GM21737 (cell line): Measurements from ENCODE around the gene DNAJC11.
"Not testable (repeated sequence)": the region's sequence is repeated elsewhere in the genome, so short reads cannot be mapped to it uniquely, and the experiment has no call there.

ENCODE experiments used
- ATAC-seq: cut with Tn5 transposase; IDR thresholded peaks from one replicate; pipeline ENCODE4 v1.9.1; 2021; ENCODE audit warnings: mild to moderate bottlenecking, moderate library complexity; ENCODE audit not compliant: unreplicated experiment

Gene DNAJC11

DNA sequence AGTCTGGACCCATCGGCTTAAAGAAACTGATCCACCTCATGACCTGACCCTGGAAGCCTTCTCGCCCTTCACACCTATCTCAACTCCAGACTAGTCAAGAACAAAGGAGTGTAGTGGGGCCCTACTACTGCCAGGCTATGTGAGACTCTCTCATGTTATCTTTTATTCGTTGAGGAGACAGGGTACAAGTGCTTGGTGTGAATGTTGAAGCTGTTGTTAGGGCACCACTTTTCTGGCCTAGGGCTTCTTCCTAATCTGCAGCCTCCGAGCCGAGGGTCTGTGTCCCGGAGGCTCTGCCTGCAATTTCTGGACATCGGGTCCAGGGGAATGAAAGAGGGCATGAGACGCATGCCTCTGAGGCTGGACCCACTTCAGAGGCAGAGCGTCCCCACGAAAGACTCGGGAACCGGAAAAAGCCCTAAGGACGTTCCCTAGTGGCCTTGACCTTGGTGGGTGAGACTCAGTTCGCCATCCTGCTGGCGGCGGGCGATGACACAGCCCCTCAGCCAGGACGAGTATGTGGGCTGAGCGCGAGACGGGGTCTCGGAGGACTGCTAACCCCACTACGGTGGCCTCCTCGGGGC, 671 bp downstream of the DNAJC11 start:
- ATAC-seq: no peak

DNA sequence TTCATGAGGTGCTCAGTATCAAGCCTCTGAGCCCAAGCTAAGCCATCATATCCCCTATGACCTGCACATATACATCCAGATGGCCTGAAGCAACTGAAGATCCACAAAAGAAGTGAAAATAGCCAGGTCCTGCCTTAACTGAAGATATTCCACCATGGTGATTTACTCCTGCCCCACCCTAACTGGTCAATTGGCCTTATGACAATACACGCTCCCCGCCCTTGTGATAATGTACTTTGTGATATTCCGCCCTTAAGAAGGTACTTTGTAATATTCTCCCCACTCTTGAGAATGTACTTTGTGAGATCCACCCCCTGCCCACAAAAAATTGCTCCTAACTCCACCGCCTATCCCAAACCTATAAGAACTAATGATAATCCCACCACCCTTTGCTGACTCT, 1.7 kb downstream of the DNAJC11 start:
- ATAC-seq: not testable (repeated sequence)

- ATAC-seq: no peak
These were observed 5.7 kb downstream of the DNAJC11 start for GRCh38 chr1:6695868-6696267.

DNA sequence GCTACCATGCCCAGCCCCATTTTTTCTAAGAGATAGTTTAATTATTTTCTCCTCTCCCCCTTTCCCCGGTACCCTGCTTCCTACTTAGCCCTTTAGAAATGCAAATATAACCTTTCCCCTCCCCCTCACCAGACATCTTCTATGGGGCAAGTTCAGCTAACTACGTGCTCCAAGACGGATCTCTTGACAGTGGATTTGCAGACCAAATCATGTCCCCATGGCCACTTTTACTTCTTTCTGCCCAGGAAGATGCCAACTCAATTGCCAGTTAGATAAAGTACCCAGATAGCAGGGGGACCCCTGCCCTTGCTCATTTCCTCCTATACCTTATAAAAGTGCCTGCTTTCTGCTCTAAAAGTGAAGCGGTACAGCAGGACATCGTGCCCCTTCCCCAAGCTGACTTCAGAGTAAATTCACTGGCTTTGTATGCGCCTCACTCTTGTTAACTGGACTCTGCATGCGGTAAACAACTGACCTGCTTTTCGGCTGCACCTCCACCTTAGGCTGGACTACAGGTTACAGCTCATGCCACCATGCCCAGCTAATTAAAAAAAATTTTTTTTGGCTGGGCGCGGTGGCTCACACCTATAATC, 7.4 kb downstream of the DNAJC11 start:
- no peak for ATAC-seq

DNA sequence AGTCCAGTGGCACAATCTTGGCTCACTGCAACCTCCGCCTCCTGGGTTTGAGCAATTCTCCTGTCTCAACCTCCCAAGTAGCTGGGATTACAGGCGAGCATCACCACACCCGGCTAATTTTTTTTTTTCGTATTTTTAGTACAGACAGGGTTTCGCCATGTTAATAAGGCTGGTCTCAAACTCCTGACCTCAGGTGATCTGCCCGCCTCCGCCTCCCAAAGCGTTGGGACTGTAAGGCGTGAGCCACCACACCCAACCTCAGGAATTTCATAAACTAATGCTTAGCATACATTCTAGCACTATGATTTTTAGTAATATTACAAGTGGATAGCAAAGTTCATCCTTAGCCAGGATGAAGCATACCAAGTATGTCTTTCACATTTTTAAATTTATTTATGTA, 8.7 kb downstream of the DNAJC11 start:
- ATAC-seq: no peak

GRCh38 chr1:6691507-6691906, 10.1 kb downstream of the DNAJC11 start:
- ATAC-seq: no peak

GRCh38 chr1:6690186-6690585, 11.4 kb downstream of the DNAJC11 start:
- no peak for ATAC-seq

- ATAC-seq: no peak
These were observed 12.9 kb downstream of the DNAJC11 start for GRCh38 chr1:6688757-6689156.

GRCh38 chr1:6688001-6688400, 13.6 kb downstream of the DNAJC11 start:
- no peak for ATAC-seq

DNA sequence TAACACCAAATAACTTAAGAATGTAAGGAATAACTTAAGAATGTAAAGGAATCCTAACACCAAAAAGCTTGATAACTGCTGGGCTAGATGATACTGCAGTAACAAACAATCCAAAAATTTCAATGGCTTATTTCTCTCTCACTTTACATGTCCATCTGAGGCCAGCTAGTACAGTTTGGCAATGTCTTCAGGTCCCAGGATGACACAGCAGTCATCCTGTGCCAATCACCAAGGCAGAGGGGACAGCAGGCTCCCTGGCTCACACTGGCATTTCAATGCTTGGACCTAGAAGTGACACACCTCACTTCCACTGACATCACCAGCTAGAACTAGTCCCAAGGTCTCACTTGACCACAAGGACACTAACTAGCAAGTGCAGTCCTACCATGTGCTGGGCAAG, 15.3 kb downstream of the DNAJC11 start:
- ATAC-seq: no peak

GRCh38 chr1:6685381-6685780, 16.2 kb downstream of the DNAJC11 start:
- no peak for ATAC-seq

DNA sequence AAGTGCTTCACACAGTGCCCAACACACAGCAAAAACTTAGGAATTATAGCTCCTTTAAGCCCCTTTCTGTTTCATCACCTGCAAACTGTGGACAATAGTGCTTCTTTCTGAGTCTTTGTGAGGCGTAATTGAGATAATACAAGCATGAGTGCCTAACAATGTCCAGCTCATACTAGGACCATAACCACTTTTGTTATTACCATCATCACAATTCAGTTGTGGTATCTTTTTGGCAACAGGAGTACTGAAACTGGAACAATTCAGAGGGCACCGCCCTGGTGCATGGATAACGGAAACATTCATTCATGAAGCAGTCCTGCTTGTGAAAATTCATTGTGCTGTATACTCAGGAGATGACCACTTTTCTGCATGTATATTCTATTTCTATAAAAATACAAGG, 18.2 kb downstream of the DNAJC11 start:
- ATAC-seq: no peak

GRCh38 chr1:6675941-6676340, 25.7 kb downstream of the DNAJC11 start:
- ATAC-seq: no peak

DNA sequence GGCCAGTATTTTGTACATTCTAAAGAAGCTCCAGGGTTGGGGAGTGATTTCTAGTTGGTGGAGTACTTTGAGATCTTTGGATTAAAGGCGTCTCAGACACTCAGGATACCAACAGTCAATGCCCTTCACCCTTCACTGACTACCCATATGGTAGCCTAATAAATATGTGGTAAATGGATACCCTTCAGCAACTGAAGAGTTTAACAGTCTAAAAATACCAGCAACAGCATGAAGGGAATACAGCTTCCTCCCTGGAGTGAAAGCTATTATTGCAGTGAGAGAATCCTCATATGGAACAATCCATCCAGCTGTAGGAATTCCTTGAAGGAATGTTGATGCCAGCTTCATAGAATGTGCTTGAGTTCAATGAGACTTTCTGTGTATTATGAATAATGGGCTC, 26.8 kb downstream of the DNAJC11 start:
- no peak for ATAC-seq

DNA sequence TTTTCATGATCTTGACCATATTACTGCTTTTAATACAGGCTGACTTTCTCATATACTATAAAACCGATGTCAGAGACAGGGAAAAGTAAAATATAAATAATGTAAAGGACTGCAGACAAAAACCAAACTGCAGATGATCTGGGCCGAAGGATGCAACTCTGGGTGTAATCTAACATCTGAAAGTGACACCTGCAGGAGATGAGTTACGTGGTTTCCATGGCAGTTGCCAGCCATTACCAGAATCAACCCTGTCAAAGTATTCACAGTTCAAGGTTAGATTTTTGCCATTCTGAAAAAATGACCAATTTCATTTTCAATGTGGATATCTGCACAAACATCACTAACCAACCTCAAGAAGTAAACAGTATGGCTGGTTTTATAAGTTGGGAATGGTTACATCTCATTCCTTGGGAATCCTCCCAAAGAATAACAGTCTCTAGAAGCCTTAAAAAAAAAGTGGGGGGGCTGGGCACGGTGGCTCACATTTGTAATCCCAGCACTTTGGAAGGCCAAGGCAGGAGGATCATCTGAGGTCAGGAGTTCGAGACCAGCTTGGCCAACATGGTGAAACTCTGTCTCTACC, 27.7 kb downstream of the DNAJC11 start:
- no peak for ATAC-seq

DNA sequence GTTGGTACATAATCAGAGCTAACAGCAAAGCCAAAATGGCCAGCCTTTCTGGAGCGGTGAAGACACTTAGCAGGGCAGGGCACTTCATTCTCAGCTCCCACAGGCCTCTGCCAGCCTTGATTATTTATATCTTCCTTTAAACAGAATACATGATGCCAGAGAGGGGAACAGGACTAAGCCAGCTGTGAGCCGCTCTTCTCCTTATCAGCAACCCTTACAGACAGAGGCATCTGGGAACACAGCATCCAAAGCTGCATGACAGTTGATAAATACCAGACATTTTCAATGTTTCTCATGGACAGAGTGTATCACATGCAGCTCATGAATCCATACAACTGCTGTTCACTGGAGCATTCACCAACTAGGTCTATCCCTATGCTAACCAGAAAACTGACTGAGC, 29.1 kb downstream of the DNAJC11 start:
- no peak for ATAC-seq

DNA sequence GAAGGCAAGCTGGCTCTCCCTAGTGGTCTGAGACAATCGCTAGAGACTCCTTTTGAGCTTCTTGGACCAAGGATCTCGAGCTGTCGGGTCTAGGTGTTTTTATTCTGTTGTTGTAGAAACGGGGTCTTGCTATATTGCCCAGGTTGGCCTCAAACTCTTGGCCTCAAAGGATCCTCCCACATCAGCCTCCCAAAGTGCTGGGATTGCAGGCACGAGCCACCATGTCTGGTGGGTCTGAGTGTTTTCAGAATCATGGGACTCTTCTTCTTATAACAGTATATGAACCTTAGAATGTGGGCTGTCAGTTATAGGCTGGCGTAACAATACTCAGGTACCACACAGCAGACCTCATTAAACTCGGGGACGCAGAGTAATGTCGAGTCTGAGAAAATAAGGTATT, 33.1 kb downstream of the DNAJC11 start:
- ATAC-seq: no peak

DNA sequence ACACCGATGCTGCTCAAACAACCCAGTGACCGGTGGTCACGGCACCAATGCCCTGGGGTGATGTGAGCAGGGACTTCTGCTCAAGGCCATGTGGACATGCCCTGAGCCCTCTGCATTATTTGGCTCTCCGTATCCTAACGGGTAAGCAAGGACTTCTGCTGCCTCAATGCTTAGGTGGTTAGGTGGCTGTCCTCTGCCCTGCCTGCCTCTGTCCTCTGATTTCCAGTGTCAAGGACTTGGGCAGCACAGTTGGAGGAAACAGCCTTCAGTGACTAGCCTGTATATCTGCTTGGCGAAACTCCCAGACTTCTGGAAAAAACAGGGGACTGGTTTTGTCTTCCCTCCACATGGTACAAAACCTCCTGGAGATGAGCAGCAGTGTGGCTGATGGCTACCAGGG, 34.5 kb downstream of the DNAJC11 start:
- ATAC-seq: no peak

DNA sequence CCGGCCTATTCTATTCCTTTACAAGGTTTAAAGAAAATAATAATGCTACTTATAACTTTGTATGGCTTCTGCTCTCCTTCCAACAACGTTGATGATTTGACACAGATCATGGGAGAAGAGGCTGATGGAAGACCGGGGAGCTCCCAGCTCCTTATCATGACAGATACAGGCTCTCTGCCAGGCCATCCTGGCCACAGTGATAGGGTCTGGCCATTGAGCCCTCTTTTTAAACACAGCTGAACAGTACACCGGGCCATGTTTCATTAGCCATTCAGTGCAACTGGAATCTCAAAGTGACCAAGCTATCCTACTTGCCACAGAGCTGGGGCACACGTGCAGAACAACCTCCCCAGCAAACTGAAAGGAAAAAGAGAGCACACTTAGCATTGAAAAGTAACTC, 34.9 kb downstream of the DNAJC11 start:
- ATAC-seq: no peak

- ATAC-seq: not testable (repeated sequence)
These were observed 39.1 kb downstream of the DNAJC11 start for GRCh38 chr1:6662468-6662867.

GRCh38 chr1:6660415-6661049, 41.1 kb downstream of the DNAJC11 start:
- no peak for ATAC-seq

GRCh38 chr1:6658359-6659060, 43.1 kb downstream of the DNAJC11 start:
- ATAC-seq: no peak
